SK-N-MC (cell line): ENCODE measurements around the gene FOXP1.

Experiments used
- DNase-seq: peaks from one replicate; pipeline ENCODE4 v3.0.0-alpha.2; 2011; ENCODE audit warnings: low read depth, low spot score
- H3K27ac ChIP-seq: fragments of 200-600 bp; sonication (generic); 2 replicates; pipeline ENCODE4 v1.5.1; 2016; ENCODE audit warnings: mixed run types
- H3K36me3 ChIP-seq: fragments of 200-600 bp; sonication (generic); 2 replicates; pipeline ENCODE4 v1.6.1; 2017; ENCODE audit warnings: antibody characterized with exemption, low read length, mixed read lengths; ENCODE audit not compliant: insufficient read depth
- H3K4me3 ChIP-seq: fragments of 200-600 bp; sonication (generic); 2 replicates; pipeline ENCODE4 v1.5.1; 2016
- H3K9ac ChIP-seq: fragments of 200-600 bp; sonication (generic); 2 replicates; pipeline ENCODE4 v1.8.0; 2017; ENCODE audit warnings: mixed run types, mixed read lengths; ENCODE audit not compliant: insufficient read length
- H3K9me3 ChIP-seq: fragments of 200-600 bp; sonication (generic); 2 replicates; pipeline ENCODE4 v1.6.1; 2017; ENCODE audit warnings: low read depth, mild to moderate bottlenecking, antibody characterized with exemption, low read length, moderate library complexity, mixed read lengths
- EZH2 ChIP-seq: fragments of 200-600 bp; sonication (generic); IDR thresholded peaks from one replicate; pipeline ENCODE4 v1.6.1; 2017; ENCODE audit warnings: antibody characterized with exemption
- FOXP2 ChIP-seq: optimal IDR thresholded peaks from 2 replicates; pipeline ENCODE3; 2011; ENCODE audit warnings: mild to moderate bottlenecking, moderate library complexity; ENCODE audit not compliant: insufficient read depth; ENCODE audit errors: extremely low read length, control extremely low read depth
- POLR2AphosphoS5 ChIP-seq: IDR thresholded peaks from 2 replicates; pipeline ENCODE4 v1.6.1; 2012; ENCODE audit warnings: mild to moderate bottlenecking, low read depth, low read length, borderline replicate concordance

FOXP1 gene

GRCh38 chr3:70972855-70973254, 610.7 kb downstream of the FOXP1 start:
- no peak for TF ChIP-seq FOXP2
- TF ChIP-seq POLR2AphosphoS5: no peak
- no peak for TF ChIP-seq EZH2
- no peak overlapping the region for H3K4me3 ChIP-seq
- no peak for DNase-seq
- no peak overlapping the region for H3K9ac ChIP-seq
- H3K27ac ChIP-seq: no peak overlapping the region
- no peaks in the 10 kb centered on the region for H3K9me3 ChIP-seq
- H3K36me3 ChIP-seq: peaks cover 23% of the 10 kb centered on the region; the same call in 1 of the 2 replicates

GRCh38 chr3:70970952-70971351, 612.6 kb downstream of the FOXP1 start:
- H3K9me3 ChIP-seq: no peaks in the 10 kb centered on the region
- H3K36me3 ChIP-seq: peaks cover 4% of the 10 kb centered on the region; the same call in 1 of the 2 replicates
- peak overlapping the region; percentile 50; the same call in 1 of the 2 replicates for H3K27ac ChIP-seq
- TF ChIP-seq FOXP2 (no peak), POLR2AphosphoS5 (no peak), EZH2 (no peak)
- no peak for DNase-seq
- peak overlapping the region; percentile 49; the same call in 1 of the 2 replicates for H3K4me3 ChIP-seq
- no peak overlapping the region for H3K9ac ChIP-seq

GRCh38 chr3:70970171-70970570, 613.4 kb downstream of the FOXP1 start:
- H3K36me3 ChIP-seq: peaks cover 5% of the 10 kb centered on the region; the same call in 1 of the 2 replicates
- no peak for DNase-seq
- H3K27ac ChIP-seq: peak overlapping the region; percentile 60; the same call in 1 of the 2 replicates
- TF ChIP-seq EZH2: no peak
- TF ChIP-seq FOXP2: no peak
- TF ChIP-seq POLR2AphosphoS5: no peak
- H3K9me3 ChIP-seq: no peaks in the 10 kb centered on the region
- no peak overlapping the region; the same call in 1 of the 2 replicates for H3K4me3 ChIP-seq
- H3K9ac ChIP-seq: no peak overlapping the region

GRCh38 chr3:70963431-70964275, 619.9 kb downstream of the FOXP1 start:
- TF ChIP-seq EZH2 (no peak), POLR2AphosphoS5 (no peak), FOXP2 (no peak)
- H3K27ac ChIP-seq: no peak overlapping the region
- H3K9me3 ChIP-seq: no peaks in the 10 kb centered on the region
- DNase-seq: no peak
- no peak overlapping the region for H3K9ac ChIP-seq
- peaks cover 12% of the 10 kb centered on the region; the same call in 1 of the 2 replicates for H3K36me3 ChIP-seq
- no peak overlapping the region for H3K4me3 ChIP-seq

- Histone ChIP-seq H3K9me3 (no peaks in the 10 kb centered on the region), H3K27ac (no peak overlapping the region), H3K36me3 (peaks cover 14% of the 10 kb centered on the region), H3K9ac (no peak overlapping the region), H3K4me3 (no peak overlapping the region)
- TF ChIP-seq FOXP2 (no peak), POLR2AphosphoS5 (no peak)
- DNase-seq: no peak
Measured at GRCh38 chr3:70959506-70960291, 623.8 kb downstream of the FOXP1 start.

- Histone ChIP-seq H3K4me3 (peak overlapping the region; percentile 66; the same call in 1 of the 2 replicates), H3K36me3 (no peaks in the 10 kb centered on the region), H3K9ac (no peak overlapping the region), H3K9me3 (no peaks in the 10 kb centered on the region), H3K27ac (peak overlapping the region; percentile 83)
- no peak for DNase-seq
- TF ChIP-seq POLR2AphosphoS5 (no peak), EZH2 (no peak), FOXP2 (no peak)
Measured at GRCh38 chr3:70952033-70952747, 631.3 kb downstream of the FOXP1 start.

- peak overlapping the region; percentile 66 for H3K4me3 ChIP-seq
- no peak for TF ChIP-seq POLR2AphosphoS5
- TF ChIP-seq EZH2: no peak
- TF ChIP-seq FOXP2: no peak
- peak overlapping the region; percentile 83 for H3K27ac ChIP-seq
- H3K9ac ChIP-seq: no peak overlapping the region
- no peaks in the 10 kb centered on the region for H3K9me3 ChIP-seq
- no peak for DNase-seq
- H3K36me3 ChIP-seq: no peaks in the 10 kb centered on the region
Measured at GRCh38 chr3:70951316-70951715, 632.2 kb downstream of the FOXP1 start.

- TF ChIP-seq FOXP2 (no peak), POLR2AphosphoS5 (no peak), EZH2 (no peak)
- no peak overlapping the region for H3K9ac ChIP-seq
- no peaks in the 10 kb centered on the region for H3K9me3 ChIP-seq
- no peak overlapping the region for H3K4me3 ChIP-seq
- no peak for DNase-seq
- H3K27ac ChIP-seq: no peak overlapping the region
- H3K36me3 ChIP-seq: no peaks in the 10 kb centered on the region
Measured at GRCh38 chr3:70947579-70947978, 635.9 kb downstream of the FOXP1 start.
